HEK293T (cell line): ENCODE data around the gene PRKACB.

Experiments used
- FOXK2 ChIP-seq: fragments of 450-650 bp; IDR thresholded peaks from 2 replicates; pipeline ENCODE4 v1.6.1; 2016; ENCODE audit warnings: mild to moderate bottlenecking
- HDGF ChIP-seq: fragments of 450-650 bp; IDR thresholded peaks from 2 replicates; pipeline ENCODE4 v1.6.1; 2017; ENCODE audit warnings: antibody characterized with exemption, borderline replicate concordance

DNA sequence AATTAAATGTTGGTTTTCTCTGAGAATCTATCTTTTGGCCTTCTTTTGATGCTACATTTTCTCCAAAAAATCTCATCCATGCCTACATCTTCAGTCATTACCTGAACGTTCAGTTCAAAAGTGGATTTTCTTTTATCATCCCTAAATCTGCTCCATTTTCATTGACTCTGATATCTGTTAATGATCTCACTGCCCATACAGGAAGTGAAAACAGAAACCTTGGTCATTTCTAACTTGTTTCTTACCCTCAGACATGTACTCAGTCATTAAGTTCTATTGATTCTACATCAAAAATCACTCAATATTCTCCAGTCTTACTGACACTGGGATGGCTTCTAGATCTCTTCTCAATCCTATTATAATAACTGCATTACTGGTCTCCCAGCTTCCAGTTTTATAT is 22.7 kb downstream of the PRKACB start:
- TF ChIP-seq FOXK2 = no peak
- no peak for TF ChIP-seq HDGF
